Esophagus squamous epithelium (tissue), 5 donors: Measurements from ENCODE around the gene POLN. TPM values are rescaled to one million over a fixed set of nuclear protein-coding genes. Genes with fewer than 3 reads are reported as not detected.

Source experiments
- DNase-seq: peaks from one replicate; lab custom pipeline; 2025; lab: John Stamatoyannopoulos, UW
- H3K27ac ChIP-seq, 4 donors: fragments of 200-600 bp; sonication (generic); one replicate each; pipeline ENCODE4 v1.5.1; 2016 to 2019; ENCODE audit warnings: mild to moderate bottlenecking in 1 of 4
- H3K27me3 ChIP-seq, 4 donors: fragments of 200-600 bp; sonication (generic); 1 replicate in 3 of 4; 2 replicates in 1 of 4; pipeline versions ENCODE4 v1.5.1 to v1.6.0; 2017 to 2021; ENCODE audit warnings: antibody characterized with exemption in 1 of 4
- H3K36me3 ChIP-seq, 3 donors: fragments of 200-600 bp; sonication (generic); one replicate each; pipeline ENCODE4 v1.5.1; 2016 to 2019
- H3K4me1 ChIP-seq, 3 donors: fragments of 200-600 bp; sonication (generic); one replicate each; pipeline ENCODE4 v1.5.1; 2017 to 2019
- H3K4me3 ChIP-seq, 4 donors: fragments of 200-600 bp; sonication (generic); 1 replicate in 3 of 4; 2 replicates in 1 of 4; pipeline ENCODE4 v1.5.1; 2016 to 2019; ENCODE audit warnings: mild to moderate bottlenecking in 2 of 4, moderate library complexity in 1 of 4
- H3K9me3 ChIP-seq, 3 donors: fragments of 200-600 bp; sonication (generic); one replicate each; pipeline ENCODE4 v1.5.1; 2016 to 2019
- POLR2A ChIP-seq, 4 donors: fragments of 450-650 bp; IDR thresholded peaks; one replicate each; pipeline ENCODE4 v1.6.1; 2017; ENCODE audit warnings: antibody characterized with exemption in 4 of 4, mild to moderate bottlenecking in 4 of 4, moderate library complexity in 3 of 4
- WGBS, 2 donors: methylation state at CpG; one replicate each; pipeline ENCODE4 v1.1.5; 2018; 5-methylcytosine and 5-hydroxymethylcytosine counted together
- intact Hi-C: fragments of 100-400 bp; cut with DNase I; formaldehyde crosslinking; loops from one replicate; pipeline ENCODE4 v1.15.0; 2022
- total RNA-seq, 4 donors: library from RNA; depleted of rRNA; stranded (reverse); fragments of >200 nt; gene quantifications; one replicate each; pipeline ENCODE4 v1.1.0, GENCODE V29; 2016
- TF ChIP-seq, protein P1 (sequence below), 6 experiments: fragments of 450-650 bp in 4 of 6; fragments of 200-600 bp in 2 of 6; sonication (generic) in 2 of 6; IDR thresholded peaks; one replicate each; pipeline ENCODE4 v1.5.1; 2016 to 2019; ENCODE audit warnings: antibody characterized with exemption in 6 of 6, mild to moderate bottlenecking in 4 of 6, moderate library complexity in 4 of 6
- donor health status: DM: yes; HTN: yes; CAD: no.

The POLN gene
- total RNA-seq, 4 donors from 2014 or later, result 0.19 to 1.5 (median 1.2) TPM

- Histone ChIP-seq H3K9me3 (peaks cover 0 to 4% (median 0%) of the 10 kb centered on the region in 3 donors), H3K36me3 (no peaks in the 10 kb centered on the region), H3K4me3 (no peak overlapping the region), H3K4me1 (no peaks in the 10 kb centered on the region), H3K27me3 (no peaks in the 10 kb centered on the region), H3K27ac (no peak overlapping the region)
- DNase-seq, result no peak
- TF ChIP-seq POLR2A (IDR thresholded peaks at IDR 0.05), result no peak
- TF ChIP-seq, protein P1, sequence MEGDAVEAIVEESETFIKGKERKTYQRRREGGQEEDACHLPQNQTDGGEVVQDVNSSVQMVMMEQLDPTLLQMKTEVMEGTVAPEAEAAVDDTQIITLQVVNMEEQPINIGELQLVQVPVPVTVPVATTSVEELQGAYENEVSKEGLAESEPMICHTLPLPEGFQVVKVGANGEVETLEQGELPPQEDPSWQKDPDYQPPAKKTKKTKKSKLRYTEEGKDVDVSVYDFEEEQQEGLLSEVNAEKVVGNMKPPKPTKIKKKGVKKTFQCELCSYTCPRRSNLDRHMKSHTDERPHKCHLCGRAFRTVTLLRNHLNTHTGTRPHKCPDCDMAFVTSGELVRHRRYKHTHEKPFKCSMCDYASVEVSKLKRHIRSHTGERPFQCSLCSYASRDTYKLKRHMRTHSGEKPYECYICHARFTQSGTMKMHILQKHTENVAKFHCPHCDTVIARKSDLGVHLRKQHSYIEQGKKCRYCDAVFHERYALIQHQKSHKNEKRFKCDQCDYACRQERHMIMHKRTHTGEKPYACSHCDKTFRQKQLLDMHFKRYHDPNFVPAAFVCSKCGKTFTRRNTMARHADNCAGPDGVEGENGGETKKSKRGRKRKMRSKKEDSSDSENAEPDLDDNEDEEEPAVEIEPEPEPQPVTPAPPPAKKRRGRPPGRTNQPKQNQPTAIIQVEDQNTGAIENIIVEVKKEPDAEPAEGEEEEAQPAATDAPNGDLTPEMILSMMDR (IDR thresholded peaks at IDR 0.05), result no peak
- intact Hi-C loops, result no loop called here
- 60 to 64% methylated on average over 3 of the region's 3 CpGs for WGBS, 2 donors
These were observed 58.9 kb downstream of the POLN start for GRCh38 chr4:2182994-2183393.

GRCh38 chr4:2180410-2180809 lies 61.5 kb downstream of the POLN start:
- Histone ChIP-seq H3K9me3 (no peaks in the 10 kb centered on the region), H3K27ac (no peak overlapping the region), H3K27me3 (no peaks in the 10 kb centered on the region), H3K36me3 (no peaks in the 10 kb centered on the region), H3K4me3 (no peak overlapping the region), H3K4me1 (no peaks in the 10 kb centered on the region)
- intact Hi-C loops, result no loop called here
- no peak for DNase-seq
- no peak for TF ChIP-seq POLR2A (IDR thresholded peaks at IDR 0.05)
- TF ChIP-seq, protein P1 (IDR thresholded peaks at IDR 0.05), result no peak
- 91 to 93% methylated on average over 2 of the region's 2 CpGs for WGBS, 2 donors

DNA sequence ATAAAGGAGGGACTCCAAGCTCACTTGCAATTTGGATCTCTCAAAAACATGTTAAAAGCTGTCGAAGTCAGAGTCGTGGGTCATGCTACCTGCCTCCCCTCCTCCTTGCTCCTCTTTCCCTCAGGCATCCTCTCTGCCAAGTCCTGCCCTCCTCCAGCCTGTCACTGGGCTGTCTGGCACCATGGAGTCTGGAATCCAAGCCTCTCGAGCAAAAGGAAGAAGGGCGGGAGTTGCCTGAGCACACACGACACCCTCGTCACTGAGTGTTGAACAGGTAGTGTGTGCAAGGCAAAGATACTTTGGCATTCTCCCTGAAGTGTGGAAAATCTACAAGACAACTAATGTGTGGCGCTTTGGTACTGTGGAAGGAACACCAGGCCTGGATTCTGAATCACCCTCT lies 62.2 kb downstream of the POLN start:
- DNase-seq, result no peak
- Histone ChIP-seq H3K27me3 (no peaks in the 10 kb centered on the region), H3K27ac (no peak overlapping the region), H3K4me1 (no peaks in the 10 kb centered on the region), H3K4me3 (no peak overlapping the region), H3K9me3 (no peaks in the 10 kb centered on the region), H3K36me3 (no peaks in the 10 kb centered on the region)
- WGBS, 2 donors, result 77 to 84% methylated on average over 4 to 7 of the region's 7 CpGs
- TF ChIP-seq POLR2A (IDR thresholded peaks at IDR 0.05), result no peak
- TF ChIP-seq, protein P1 (IDR thresholded peaks at IDR 0.05), result no peak
- intact Hi-C loops, result no loop called here

DNA sequence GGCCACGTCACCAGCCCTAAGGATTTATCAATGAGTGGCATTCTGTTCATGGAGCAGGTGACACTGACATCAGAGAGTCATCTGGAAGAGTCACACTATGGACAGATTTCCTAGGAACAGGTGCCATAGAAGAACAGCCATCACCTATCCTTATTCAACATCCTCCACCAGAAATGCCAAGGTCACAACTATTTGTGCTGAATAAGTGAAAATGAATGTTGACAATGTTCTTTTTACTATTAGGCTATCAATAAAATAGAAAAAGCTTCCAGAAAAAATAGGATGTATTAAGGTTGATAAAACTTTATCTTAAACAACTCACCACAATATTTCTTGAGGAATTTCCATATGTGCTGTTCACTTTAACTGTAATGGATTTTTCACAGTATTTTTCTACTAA lies 62.9 kb downstream of the POLN start:
- no peak for TF ChIP-seq POLR2A (IDR thresholded peaks at IDR 0.05)
- TF ChIP-seq, protein P1 (IDR thresholded peaks at IDR 0.05), result no peak
- 100% methylated on average over 1 of the region's 1 CpG; no CpG with 5 or more reads in 1 of the 2 donors for WGBS, 2 donors
- no peaks in the 10 kb centered on the region for H3K36me3 ChIP-seq
- no peaks in the 10 kb centered on the region for H3K4me1 ChIP-seq
- no peaks in the 10 kb centered on the region for H3K27me3 ChIP-seq
- no peaks in the 10 kb centered on the region for H3K9me3 ChIP-seq
- H3K27ac ChIP-seq, result no peak overlapping the region
- no peak for DNase-seq
- intact Hi-C loops, result no loop called here
- H3K4me3 ChIP-seq, result no peak overlapping the region

GRCh38 chr4:2177443-2178093 lies 64.4 kb downstream of the POLN start:
- WGBS, 2 donors, result 87 to 93% methylated on average over 3 of the region's 4 CpGs
- no peak for DNase-seq
- H3K27ac ChIP-seq, result no peak overlapping the region

More at GRCh38 chr4:2177443-2178093, 64.4 kb downstream of the POLN start:
- H3K4me1 ChIP-seq, result no peaks in the 10 kb centered on the region
- no peaks in the 10 kb centered on the region for H3K9me3 ChIP-seq
- no peaks in the 10 kb centered on the region for H3K36me3 ChIP-seq
- no peak overlapping the region for H3K4me3 ChIP-seq
- intact Hi-C loops, result no loop called here
- H3K27me3 ChIP-seq, result no peaks in the 10 kb centered on the region
- TF ChIP-seq, protein P1 (IDR thresholded peaks at IDR 0.05), result no peak
- no peak for TF ChIP-seq POLR2A (IDR thresholded peaks at IDR 0.05)
